Aorta (tissue), 5 donors: ENCODE measurements around the gene HMGCS2. TPM values are rescaled to one million over a fixed set of nuclear protein-coding genes. Genes with fewer than 3 reads are reported as not detected.

Source experiments
- ATAC-seq: fragments of 200-7000 bp; cut with Tn5 transposase; one replicate; pipeline ENCODE4 v1.9.1; 2022; ENCODE audit warnings: moderate library complexity; ENCODE audit not compliant: low FRiP score
- DNase-seq, 2 donors: peaks; one replicate each; pipeline ENCODE4 v3.0.0-alpha.2; 2020
- H3K27ac ChIP-seq, 2 donors: one replicate each; pipeline ENCODE4 v1.5.1; 2013; ENCODE audit warnings: low read length in 2 of 2, mild to moderate bottlenecking in 2 of 2, moderate library complexity in 2 of 2, control low read depth in 1 of 2, inconsistent platforms in 1 of 2, low read depth in 1 of 2
- H3K27me3 ChIP-seq, 2 donors: one replicate each; pipeline ENCODE4 v1.6.1; 2013; ENCODE audit warnings: control low read depth in 1 of 2, low read length in 1 of 2, mild to moderate bottlenecking in 1 of 2, moderate library complexity in 1 of 2; ENCODE audit not compliant: insufficient read depth in 2 of 2, control insufficient read depth in 1 of 2
- H3K36me3 ChIP-seq, 2 donors: one replicate each; pipeline ENCODE4 v1.6.1; 2013; ENCODE audit warnings: control low read depth in 1 of 2, low read length in 1 of 2, mild to moderate bottlenecking in 1 of 2; ENCODE audit not compliant: insufficient read depth in 2 of 2, control insufficient read depth in 1 of 2
- H3K4me1 ChIP-seq, 2 donors: one replicate each; pipeline ENCODE4 v1.6.1; 2013; ENCODE audit warnings: low read length in 2 of 2, control low read depth in 1 of 2, mild to moderate bottlenecking in 1 of 2, moderate library complexity in 1 of 2; ENCODE audit not compliant: insufficient read depth in 2 of 2, control insufficient read depth in 1 of 2
- H3K4me3 ChIP-seq, 2 donors: one replicate each; pipeline ENCODE4 v1.5.1; 2013; ENCODE audit warnings: low read length in 2 of 2, control low read depth in 1 of 2, mild to moderate bottlenecking in 1 of 2
- H3K9me3 ChIP-seq: one replicate; pipeline ENCODE4 v1.6.1; 2013; ENCODE audit warnings: mild to moderate bottlenecking, low read length; ENCODE audit not compliant: control insufficient read depth
- WGBS, 2 donors: extraction: QIAGEN DNeasy Blood & Tissue Kit; methylation state at CpG; one replicate each; pipeline ENCODE4 v1.1.7; 2013; 5-methylcytosine and 5-hydroxymethylcytosine counted together
- intact Hi-C, 2 donors: fragments of 100-400 bp; cut with DNase I; formaldehyde crosslinking; loops; one replicate each; pipeline versions ENCODE4 v1.14.2 to v1.15.0; 2022
- polyA plus RNA-seq, 2 donors: library from polyadenylated mRNA; stranded (reverse); fragments of 200-250 nt; gene quantifications; one replicate each; pipeline ENCODE4 v1.2.3, GENCODE V29; 2013
- total RNA-seq, 2 donors: library from RNA; stranded (reverse); fragmentation: NEBNext Ultra II Directional; extraction: Animal tissue kit (Norgen Biotek cat#: 25700); gene quantifications; one replicate each; pipeline ENCODE4 v1.2.1, GENCODE V29; 2021
- donor health status: healthy with polysubstance abuse.
- donor health status: Bipolar disorder and iron deficiency.
- donor health status: DM: no; HTN: no; CAD: no.
- donor health status: DM: no; HTN: no; CAD: no.
- donor health status: DM: yes; HTN: yes; CAD: no.

The HMGCS2 gene
- total and polyA plus RNA-seq, 4 donors: 1.1 to 9.8 TPM; not detected in 2

GRCh38 chr1:119733754-119734153 lies 35.0 kb downstream of the HMGCS2 start:
- DNase-seq (no peak), ATAC-seq (no peak)
- no peaks in the 10 kb centered on the region for H3K9me3 ChIP-seq
- 96% methylated on average over 3 of the region's 3 CpGs for WGBS, 2 donors
- no peak overlapping the region for H3K27ac ChIP-seq
- H3K27me3 ChIP-seq: no peaks in the 10 kb centered on the region
- H3K36me3 ChIP-seq: peaks cover 0 to 4% of the 10 kb centered on the region in 2 donors
- no peaks in the 10 kb centered on the region for H3K4me1 ChIP-seq
- no peak overlapping the region for H3K4me3 ChIP-seq
- intact Hi-C loops: no loop called here

GRCh38 chr1:119732465-119733168 lies 36.1 kb downstream of the HMGCS2 start:
- H3K27ac ChIP-seq: no peak overlapping the region
- intact Hi-C loops: no loop called here
- no peak overlapping the region for H3K4me3 ChIP-seq
- WGBS, 2 donors: 66 to 75% methylated on average over 11 of the region's 11 CpGs
- H3K36me3 ChIP-seq: peaks cover 0 to 4% of the 10 kb centered on the region in 2 donors
- H3K4me1 ChIP-seq: no peaks in the 10 kb centered on the region
- DNase-seq: no peak
- H3K27me3 ChIP-seq: no peaks in the 10 kb centered on the region
- H3K9me3 ChIP-seq: no peaks in the 10 kb centered on the region
- no peak for ATAC-seq

- H3K9me3 ChIP-seq: no peaks in the 10 kb centered on the region
- H3K27me3 ChIP-seq: no peaks in the 10 kb centered on the region
- intact Hi-C loops: no loop called here
- H3K36me3 ChIP-seq: peaks cover 0 to 4% of the 10 kb centered on the region in 2 donors
- 87 to 89% methylated on average over 6 of the region's 6 CpGs for WGBS, 2 donors
- no peak overlapping the region for H3K4me3 ChIP-seq
- no peaks in the 10 kb centered on the region for H3K4me1 ChIP-seq
- DNase-seq (no peak), ATAC-seq (no peak)
- no peak overlapping the region for H3K27ac ChIP-seq
Measured at GRCh38 chr1:119731741-119732430, 36.8 kb downstream of the HMGCS2 start.

GRCh38 chr1:119731060-119731459 lies 37.6 kb downstream of the HMGCS2 start:
- Histone ChIP-seq H3K4me3 (no peak overlapping the region), H3K9me3 (no peaks in the 10 kb centered on the region), H3K27ac (no peak overlapping the region), H3K27me3 (no peaks in the 10 kb centered on the region), H3K4me1 (no peaks in the 10 kb centered on the region), H3K36me3 (peaks cover 0 to 6% of the 10 kb centered on the region in 2 donors)
- WGBS, 2 donors: 91 to 93% methylated on average over 5 of the region's 5 CpGs
- intact Hi-C loops: no loop called here
- DNase-seq (no peak), ATAC-seq (no peak)

GRCh38 chr1:119729044-119729443 lies 39.7 kb downstream of the HMGCS2 start:
- H3K36me3 ChIP-seq: peaks cover 0 to 6% of the 10 kb centered on the region in 2 donors
- no peak overlapping the region for H3K4me3 ChIP-seq

GRCh38 chr1:119727991-119728390 lies 40.7 kb downstream of the HMGCS2 start:
- 80 to 85% methylated on average over 1 of the region's 1 CpG for WGBS, 2 donors
- no peak for DNase-seq
- no peaks in the 10 kb centered on the region for H3K27me3 ChIP-seq
- no peak overlapping the region for H3K27ac ChIP-seq
- H3K9me3 ChIP-seq: no peaks in the 10 kb centered on the region
- intact Hi-C loops: no loop called here
- H3K4me3 ChIP-seq: no peak overlapping the region
- H3K4me1 ChIP-seq: no peaks in the 10 kb centered on the region
- ATAC-seq: no peak
- H3K36me3 ChIP-seq: peaks cover 3 to 9% of the 10 kb centered on the region in 2 donors

More at GRCh38 chr1:119729044-119729443, 39.7 kb downstream of the HMGCS2 start:
- DNase-seq (no peak), ATAC-seq (no peak)
- Histone ChIP-seq H3K4me1 (no peaks in the 10 kb centered on the region), H3K9me3 (no peaks in the 10 kb centered on the region), H3K27ac (no peak overlapping the region), H3K27me3 (no peaks in the 10 kb centered on the region)
- intact Hi-C loops: no loop called here

- ATAC-seq (no peak), DNase-seq (no peak)
- peaks cover 3 to 9% of the 10 kb centered on the region in 2 donors for H3K36me3 ChIP-seq
Measured at GRCh38 chr1:119725626-119726025, 43.1 kb downstream of the HMGCS2 start.

GRCh38 chr1:119724611-119725218 lies 44.0 kb downstream of the HMGCS2 start:
- Histone ChIP-seq H3K27ac (no peak overlapping the region), H3K9me3 (no peaks in the 10 kb centered on the region), H3K4me3 (no peak overlapping the region), H3K4me1 (no peaks in the 10 kb centered on the region), H3K27me3 (no peaks in the 10 kb centered on the region), H3K36me3 (peaks cover 3 to 9% of the 10 kb centered on the region in 2 donors)
- DNase-seq (no peak), ATAC-seq (no peak)
- 90 to 91% methylated on average over 8 of the region's 8 CpGs for WGBS, 2 donors
- intact Hi-C loops: no loop called here

More at GRCh38 chr1:119725626-119726025, 43.1 kb downstream of the HMGCS2 start:
- Histone ChIP-seq H3K4me1 (no peaks in the 10 kb centered on the region), H3K27me3 (no peaks in the 10 kb centered on the region), H3K4me3 (no peak overlapping the region), H3K27ac (no peak overlapping the region), H3K9me3 (no peaks in the 10 kb centered on the region)
- 79 to 82% methylated on average over 5 of the region's 5 CpGs for WGBS, 2 donors
- intact Hi-C loops: no loop called here
